GM10248 (cell line): Measurements from ENCODE around the gene DYRK3.

Experiments used
- CTCF ChIA-PET: fragments of 300-600 bp; sonication (Branson Sonifier 250); formaldehyde crosslinking; extraction: SDS; loops from one replicate; lab custom pipeline; 2021; ENCODE audit warnings: antibody characterized with exemption; lab: Yijun Ruan, JAX
- POLR2A ChIA-PET: fragments of 350-650 bp; sonication (Branson Sonifier 250); formaldehyde crosslinking; extraction: SDS; loops from one replicate; lab custom pipeline; 2020; ENCODE audit warnings: antibody characterized with exemption; lab: Yijun Ruan, JAX
- DNase-seq: peaks from one replicate; pipeline ENCODE4 v3.0.0; 2012; ENCODE audit errors: extremely low spot score
- CTCF ChIP-seq: IDR thresholded peaks from 2 replicates; pipeline ENCODE4 v1.5.1; 2012; ENCODE audit warnings: mild to moderate bottlenecking, low read depth; ENCODE audit errors: extremely low read depth, missing control alignments, control extremely low read depth

Gene DYRK3

GRCh38 chr1:206590025-206590758 lies 45.1 kb upstream of the DYRK3 start:
- peak; percentile 41 for TF ChIP-seq CTCF
- POLR2A ChIA-PET = no interaction called here

GRCh38 chr1:206591226-206591625 lies 44.1 kb upstream of the DYRK3 start:
- CTCF ChIA-PET = interaction anchor here (0.7 to 4.6 kb wide), 18 partner anchors 8 to 344 kb away, joined by 3 to 36 read pairs (median 6); partner anchors contain the start of genes DYRK3, EIF2D and IKBKE
- DNase-seq = no peak
- TF ChIP-seq CTCF = no peak
- POLR2A ChIA-PET = no interaction called here

More at GRCh38 chr1:206590025-206590758, 45.1 kb upstream of the DYRK3 start:
- CTCF ChIA-PET = interaction anchor here (1.2 to 2.6 kb wide), 3 partner anchors 66 to 111 kb away, joined by 3 to 14 read pairs (median 7); no protein-coding TSS in a partner anchor
- DNase-seq = peak; percentile 54

GRCh38 chr1:206591696-206592095 lies 43.6 kb upstream of the DYRK3 start:
- ChIA-PET POLR2A (no interaction called here), CTCF (interaction anchor here (0.7 to 4.6 kb wide), 18 partner anchors 8 to 344 kb away, joined by 3 to 36 read pairs (median 6); partner anchors contain the start of genes DYRK3, EIF2D and IKBKE)
- TF ChIP-seq CTCF = no peak
- DNase-seq = no peak

- no peak for DNase-seq
- ChIA-PET POLR2A (interaction anchor here (0.6 to 0.9 kb wide), 2 partner anchors 13 to 1216 kb away, joined by 4 read pairs; no protein-coding TSS in a partner anchor), CTCF (interaction anchor here (0.9 to 4.6 kb wide), 15 partner anchors 9 to 389 kb away, joined by 3 to 36 read pairs (median 6); partner anchors contain the start of gene EIF2D)
- TF ChIP-seq CTCF = no peak
These were observed 41.9 kb upstream of the DYRK3 start for GRCh38 chr1:206593351-206593925.

- CTCF ChIA-PET = interaction anchor here (1.1 to 4.6 kb wide), 4 partner anchors 10 to 106 kb away, joined by 3 to 36 read pairs (median 6); partner anchors contain the start of gene EIF2D
These were observed 39.6 kb upstream of the DYRK3 start for GRCh38 chr1:206595581-206596318.

More at GRCh38 chr1:206595581-206596318, 39.6 kb upstream of the DYRK3 start:
- no peak for DNase-seq
- TF ChIP-seq CTCF = no peak
- POLR2A ChIA-PET = no interaction called here
